GM19395 (cell line): ENCODE measurements around the gene ERAS.
"Not testable (repeated sequence)": the region's sequence is repeated elsewhere in the genome, so short reads cannot be mapped to it uniquely, and the experiment has no call there.

Experiments used
- ATAC-seq: cut with Tn5 transposase; IDR thresholded peaks from one replicate; pipeline ENCODE4 v1.9.1; 2021; ENCODE audit warnings: mild to moderate bottlenecking, moderate library complexity; ENCODE audit not compliant: unreplicated experiment

Gene ERAS

DNA sequence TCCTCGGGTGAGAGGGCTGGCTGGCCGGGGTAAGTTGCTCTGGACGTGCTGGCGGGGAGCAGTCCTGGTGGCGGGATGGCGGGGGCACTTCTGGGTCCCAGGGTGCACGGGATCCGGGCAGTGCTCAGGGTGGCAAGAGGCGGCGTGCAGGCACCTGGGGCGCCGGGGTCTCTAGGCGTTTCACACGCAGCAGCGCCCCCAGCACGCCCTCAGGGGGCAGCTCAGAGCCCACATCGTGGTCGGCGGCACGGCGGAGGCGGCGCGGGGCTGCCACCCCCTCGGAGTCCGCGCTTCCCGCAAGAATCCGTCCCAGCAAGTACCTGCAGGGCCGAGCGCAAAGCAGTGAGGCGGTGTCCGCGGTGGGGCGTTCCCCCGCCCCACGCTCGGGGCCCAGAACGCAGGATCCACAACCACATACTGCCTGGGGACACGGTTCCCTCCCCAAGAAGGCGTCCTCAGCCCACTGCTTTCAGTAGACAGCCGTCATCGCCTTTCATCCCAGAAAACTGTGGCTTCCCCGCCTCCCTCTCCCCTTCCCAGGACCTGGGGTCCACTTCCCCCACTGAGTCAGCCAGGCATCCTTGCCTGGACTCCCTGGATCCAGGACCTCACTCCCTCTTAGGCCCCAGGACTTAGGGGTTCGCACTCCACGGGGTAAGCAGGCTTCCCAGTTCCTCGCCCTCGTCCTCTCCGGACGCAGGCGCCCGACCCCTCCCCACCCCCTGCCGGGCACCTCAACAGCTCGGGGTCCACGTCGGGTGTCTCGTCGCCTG lies 5.0 kb downstream of the ERAS start:
- no peak for ATAC-seq

DNA sequence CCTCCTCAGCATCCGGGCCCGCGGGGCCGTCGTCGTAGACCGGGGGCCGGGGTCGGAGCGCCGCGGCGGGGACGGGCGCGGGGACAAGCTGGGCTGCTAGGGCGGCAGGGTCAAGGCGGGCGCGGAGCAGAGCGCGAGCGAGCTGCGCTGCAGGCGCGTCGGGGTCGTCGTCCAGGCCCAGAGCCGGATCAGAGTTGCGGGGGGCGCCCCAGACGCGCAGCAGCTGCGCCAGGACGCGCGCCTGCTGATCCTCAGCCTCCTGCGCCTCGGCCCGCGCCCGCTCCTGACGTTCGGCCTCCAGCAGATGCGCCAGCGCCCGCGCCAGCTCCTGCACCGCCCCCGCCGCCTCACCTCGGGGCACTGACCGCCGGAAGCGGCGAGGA lies 5.6 kb downstream of the ERAS start:
- no peak for ATAC-seq

DNA sequence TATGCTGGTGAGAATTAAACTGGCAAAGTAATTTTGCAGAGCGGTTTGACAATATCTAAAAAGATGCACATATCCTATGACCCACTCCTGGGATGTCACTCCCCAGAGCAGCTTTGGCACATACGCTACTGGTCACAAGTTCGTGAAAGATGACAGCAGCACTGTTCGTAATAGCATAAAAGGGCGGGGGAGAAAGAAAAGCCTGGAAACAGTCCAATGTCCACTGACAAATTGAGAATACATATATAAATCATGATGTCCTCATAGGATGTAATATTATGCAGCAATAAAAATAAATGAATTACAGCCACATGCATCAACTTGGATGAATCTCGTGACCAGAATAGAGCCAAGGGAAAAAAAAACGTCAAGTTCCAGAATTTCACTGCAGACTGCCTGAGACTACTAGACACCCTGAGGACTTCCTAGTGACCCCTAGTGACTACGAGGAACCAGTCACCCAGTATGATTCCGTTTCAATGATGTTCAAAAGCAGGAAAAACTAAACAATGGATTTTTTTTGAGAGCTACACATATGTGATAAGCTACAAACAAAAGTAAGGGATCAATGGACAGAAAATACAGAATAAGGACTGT lies 7.3 kb downstream of the ERAS start:
- no peak for ATAC-seq

DNA sequence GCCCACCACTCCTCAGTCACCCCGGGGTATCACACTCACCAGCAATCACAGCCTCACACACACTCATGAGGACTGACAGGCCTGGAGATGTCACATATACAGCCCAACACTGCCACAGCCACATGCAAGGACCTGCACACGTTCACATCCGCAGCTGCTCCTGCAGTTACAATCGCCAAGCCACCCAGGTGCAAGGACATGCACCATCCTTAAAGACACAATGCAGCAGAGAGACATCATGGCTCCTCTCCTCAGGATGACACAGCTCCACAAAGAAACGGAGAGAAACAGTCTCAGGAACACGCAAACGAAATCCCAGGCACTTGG lies 8.0 kb downstream of the ERAS start:
- no peak for ATAC-seq

DNA sequence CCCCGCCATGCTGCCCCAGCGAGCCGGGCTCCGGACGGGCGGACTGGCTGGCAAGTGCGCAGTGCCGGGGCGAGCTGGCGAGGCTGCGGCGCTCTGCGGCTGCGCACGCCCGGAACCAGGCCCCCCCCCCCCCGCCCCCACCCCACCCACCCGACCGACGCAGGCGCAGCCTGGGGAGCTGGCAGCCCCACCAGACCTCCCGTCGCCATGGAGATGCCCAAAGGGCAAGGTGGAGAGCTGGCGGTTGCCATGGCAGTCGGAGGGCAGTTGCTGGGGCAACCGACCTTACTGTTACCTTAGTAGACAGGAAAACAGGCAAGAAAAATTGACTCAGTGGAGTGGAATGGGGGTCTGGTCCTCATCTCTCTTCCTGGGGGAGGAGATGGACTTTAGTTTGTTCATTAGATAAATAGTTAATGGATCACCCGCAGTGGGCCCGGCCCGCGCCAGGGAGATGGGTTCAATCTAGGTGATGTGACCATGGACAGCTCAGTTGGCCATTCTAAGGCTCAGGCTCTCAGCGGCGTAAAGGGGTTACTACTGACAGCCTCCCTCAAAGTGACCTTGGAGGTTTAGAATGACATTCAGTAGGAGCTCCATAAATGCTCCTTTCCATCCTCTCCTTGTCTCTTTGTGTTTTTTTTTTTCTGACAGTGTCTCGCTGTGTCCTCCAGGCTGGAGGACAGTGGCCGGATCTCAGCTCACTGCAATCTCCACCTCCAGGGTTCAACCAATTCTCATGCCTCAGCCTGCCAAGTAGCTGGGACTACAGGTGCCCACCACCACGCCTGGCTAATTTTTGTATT lies 9.4 kb downstream of the ERAS start, which contains the start of gene PCSK1N:
PCSK1N (minus strand) TSS at position 87 of the 806 bp plus-strand sequence; CDS start at position 9, 78 bp downstream.
- ATAC-seq: no peak

DNA sequence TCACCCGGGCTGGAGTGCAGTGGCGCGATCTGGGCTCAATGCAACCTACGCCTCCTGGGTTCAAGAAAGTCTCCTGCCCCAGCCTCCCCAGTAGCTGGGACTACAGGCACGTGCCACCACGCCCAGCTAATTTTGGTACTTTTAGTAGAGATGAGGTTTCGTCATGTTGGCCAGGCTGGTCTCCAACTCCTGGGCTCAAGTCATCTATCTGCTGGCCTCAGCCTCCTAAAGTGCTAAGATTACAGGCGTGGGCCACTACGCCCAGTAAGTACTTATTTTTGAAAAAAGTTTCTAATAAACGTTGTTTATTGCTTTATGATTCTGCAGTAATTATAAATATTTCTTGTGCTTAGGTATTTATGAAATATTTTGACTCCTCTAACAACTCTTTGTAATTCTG lies 13.4 kb downstream of the ERAS start:
- ATAC-seq: no peak

DNA sequence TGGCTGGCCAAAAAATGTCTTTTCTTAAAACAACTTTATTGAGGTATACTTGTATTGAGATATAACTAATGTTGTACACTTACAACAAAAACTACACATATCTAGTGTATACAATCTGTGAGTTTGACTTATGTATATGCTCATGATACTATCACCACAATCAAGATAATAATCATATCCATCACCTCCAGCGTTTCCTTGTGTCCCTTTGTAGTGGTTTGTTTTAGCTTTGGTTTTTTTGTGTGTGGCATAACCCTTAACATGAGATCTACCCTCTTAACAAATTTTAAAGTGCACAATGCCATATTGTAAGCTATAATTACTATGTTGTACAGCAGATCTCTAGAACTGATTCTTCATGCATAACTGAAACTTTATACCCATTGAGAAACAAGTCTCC lies 22.5 kb downstream of the ERAS start:
- no peak for ATAC-seq

DNA sequence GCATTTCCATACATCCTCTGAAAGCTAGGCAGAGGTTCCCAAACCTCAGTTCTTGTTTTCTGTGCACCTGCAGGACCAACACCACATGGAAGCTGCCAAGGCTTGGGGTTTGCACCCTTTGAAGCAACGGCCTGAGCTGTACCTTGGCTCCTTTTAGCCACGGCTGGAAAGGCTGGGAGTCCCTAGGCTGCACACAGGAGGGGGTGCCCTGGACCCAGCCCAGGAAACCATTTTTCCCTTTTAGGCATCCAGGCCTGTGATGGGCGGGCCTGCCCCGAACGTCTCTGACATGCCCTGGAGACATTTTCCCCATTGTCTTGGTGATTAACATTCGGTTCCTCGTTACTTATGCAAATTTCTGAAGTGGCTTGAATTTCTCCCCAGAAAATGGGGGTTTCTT lies 26.5 kb downstream of the ERAS start:
- ATAC-seq: no peak

DNA sequence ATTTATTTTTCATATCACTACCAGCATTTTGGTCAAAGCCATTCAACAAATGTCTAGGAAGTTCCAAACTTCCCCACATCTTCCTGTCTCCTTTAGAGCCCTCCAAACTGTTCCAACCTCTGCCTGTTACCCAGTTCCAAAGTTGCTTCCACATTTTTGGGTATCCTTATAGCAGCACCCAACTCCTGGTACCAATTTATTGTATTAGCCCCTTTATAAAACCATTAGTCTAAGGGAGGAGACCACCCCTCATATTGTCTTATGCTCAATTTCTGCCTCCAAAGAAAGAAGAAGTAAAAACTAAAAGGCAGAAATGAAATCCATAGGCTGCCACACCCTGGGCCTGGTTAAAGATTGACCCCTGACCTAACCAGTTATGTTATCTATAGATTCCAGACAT lies 27.2 kb downstream of the ERAS start:
- ATAC-seq: not testable (repeated sequence)

DNA sequence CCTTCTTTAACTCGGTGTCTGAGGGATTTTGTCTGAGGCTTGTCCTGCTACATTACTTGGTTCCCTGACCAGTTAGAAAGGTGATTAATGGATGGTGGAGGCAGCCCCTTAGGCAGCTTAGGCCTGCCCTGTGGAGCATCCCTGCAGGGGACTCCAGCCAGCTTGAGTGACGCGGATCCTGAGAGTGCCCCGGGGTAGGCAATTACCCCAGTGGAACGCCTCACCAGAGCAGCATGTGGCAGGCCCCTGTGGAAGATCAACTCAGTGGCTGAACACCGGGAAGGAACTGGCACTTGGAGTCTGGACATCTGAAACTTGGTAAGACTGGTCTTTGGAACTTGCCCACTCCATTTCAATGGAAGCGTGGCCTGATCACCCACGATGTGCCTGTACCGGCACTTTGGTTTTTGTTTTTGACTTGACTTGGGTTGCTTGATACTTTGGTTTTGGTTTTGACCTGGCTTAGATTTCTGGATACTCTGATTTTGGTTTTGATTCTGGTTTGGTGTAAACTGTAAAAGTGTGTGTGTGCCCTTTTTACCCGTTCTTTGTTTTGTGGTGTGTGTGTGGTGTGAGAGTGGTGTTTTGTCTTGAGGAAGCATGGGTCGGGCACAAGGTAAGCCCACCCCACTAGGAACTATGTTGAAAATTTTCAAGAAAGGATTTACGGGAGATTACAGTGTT lies 27.9 kb downstream of the ERAS start:
- not testable (repeated sequence) for ATAC-seq

DNA sequence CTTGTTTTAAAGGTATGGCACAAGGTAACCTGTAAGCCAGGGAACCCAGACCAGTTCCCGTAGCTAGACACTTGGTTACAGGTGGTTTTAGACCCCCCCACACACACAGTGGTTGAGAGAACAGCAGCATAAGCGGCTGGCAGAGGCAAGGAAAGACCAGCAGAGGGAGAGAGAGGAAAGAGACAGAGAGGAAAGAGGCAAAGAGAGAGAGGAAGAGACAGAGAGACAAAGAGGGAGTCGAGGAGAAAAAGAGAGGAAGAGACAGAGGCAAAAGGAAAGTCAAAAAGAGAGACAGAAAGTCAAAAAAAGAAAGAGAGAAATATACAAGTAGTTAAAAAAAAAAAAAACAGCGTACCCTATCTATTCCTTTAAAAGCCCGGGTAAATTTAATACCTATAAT lies 28.6 kb downstream of the ERAS start:
- no peak for ATAC-seq

DNA sequence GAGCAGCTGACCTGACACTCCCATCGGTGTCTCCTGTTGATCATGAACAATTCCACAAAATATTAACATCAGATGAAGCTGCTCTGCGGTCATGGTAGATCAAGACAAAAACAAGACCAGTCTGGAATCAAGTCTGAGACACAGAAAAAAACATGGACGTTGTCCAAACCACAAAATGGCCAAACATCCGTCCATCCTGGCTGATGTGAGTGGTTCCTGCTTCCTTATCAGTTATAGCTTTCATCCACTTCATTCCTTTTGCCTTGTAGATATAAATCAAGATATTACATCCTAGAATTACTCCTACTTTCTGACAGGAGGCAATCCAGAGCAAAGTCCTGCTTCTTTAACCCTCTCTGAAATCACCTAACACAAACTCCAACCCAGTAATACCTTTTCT lies 37.9 kb downstream of the ERAS start:
- no peak for ATAC-seq

DNA sequence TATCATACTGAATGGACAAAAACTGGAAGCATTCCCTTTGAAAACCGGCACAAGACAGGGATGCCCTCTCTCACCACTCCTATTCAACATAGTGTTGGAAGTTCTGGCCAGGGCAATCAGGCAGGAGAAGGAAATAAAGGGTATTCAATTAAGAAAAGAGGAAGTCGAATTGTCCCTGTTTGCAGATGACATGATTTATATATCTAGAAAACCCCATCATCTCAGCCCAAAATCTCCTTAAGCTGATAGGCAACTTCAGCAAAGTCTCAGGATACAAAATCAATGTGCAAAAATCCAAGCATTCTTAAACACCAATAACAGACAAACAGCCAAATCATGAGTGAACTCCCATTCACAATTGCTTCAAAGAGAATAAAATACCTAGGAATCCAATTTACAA lies 45.7 kb downstream of the ERAS start:
- not testable (repeated sequence) for ATAC-seq

DNA sequence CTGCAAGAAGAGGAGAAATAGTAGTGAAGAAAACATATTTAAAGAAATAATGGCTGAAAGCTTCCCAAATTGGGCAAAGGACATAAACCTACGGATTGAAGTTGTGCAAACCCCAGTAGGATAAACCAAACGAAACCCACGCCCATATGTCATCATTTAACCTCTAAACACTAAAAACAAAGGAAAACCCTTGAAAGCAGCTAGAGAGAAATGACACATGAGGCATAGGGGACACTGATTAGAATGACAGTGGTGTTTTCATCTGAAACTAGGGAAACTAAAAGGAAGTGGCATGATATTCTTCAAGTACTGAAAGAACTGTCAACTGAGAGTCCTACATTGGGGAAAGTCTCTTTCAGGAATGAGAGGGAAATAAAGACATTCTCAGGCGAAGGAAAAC lies 50.6 kb downstream of the ERAS start:
- ATAC-seq: not testable (repeated sequence)
